Activated CD4-positive, alpha-beta memory T cell treated with anti-CD3 and anti-CD28 coated beads, Interleukin-2, amount 10 ng/mL, durations not matched to agents 7 days and 5 days (primary cell): ENCODE measurements around the gene ATAD2B. TPM values are rescaled to one million over a fixed set of nuclear protein-coding genes. Genes with fewer than 3 reads are reported as not detected.

Source experiments
- CTCF ChIA-PET: fragments of 350-600 bp; sonication (Branson Sonifier 250); formaldehyde crosslinking; loops from one replicate; lab custom pipeline; 2021; ENCODE audit warnings: antibody characterized with exemption, inconsistent platforms; lab: Charles Lee
- POLR2A ChIA-PET: fragments of 350-600 bp; sonication (Branson Sonifier 250); formaldehyde crosslinking; loops from one replicate; lab custom pipeline; 2021; ENCODE audit warnings: antibody characterized with exemption; lab: Charles Lee
- DNase-seq: peaks from one replicate; pipeline ENCODE4 v3.0.0-alpha.2; 2020
- H3K27ac Mint-ChIP-seq: one replicate; pipeline ENCODE4 v1.8.0; 2021; ENCODE audit warnings: mild to moderate bottlenecking, mixed read lengths
- H3K27me3 Mint-ChIP-seq: one replicate; pipeline ENCODE4 v1.8.0; 2021; ENCODE audit warnings: mixed read lengths
- H3K36me3 Mint-ChIP-seq: one replicate; pipeline ENCODE4 v1.8.0; 2021; ENCODE audit warnings: low read depth, mixed read lengths
- H3K4me1 Mint-ChIP-seq: one replicate; pipeline ENCODE4 v1.8.0; 2021; ENCODE audit warnings: mixed read lengths
- H3K4me3 Mint-ChIP-seq: one replicate; pipeline ENCODE4 v1.8.0; 2021; ENCODE audit warnings: mild to moderate bottlenecking, mixed read lengths
- H3K9me3 Mint-ChIP-seq: one replicate; pipeline ENCODE4 v1.8.0; 2021; ENCODE audit warnings: mixed read lengths
- total RNA-seq, 2 experiments: library from RNA; stranded (reverse); gene quantifications; one replicate each; pipeline ENCODE4 v1.2.3, GENCODE V29; 2021

ATAD2B gene
- total RNA-seq, 2 experiments from 2014 or later = 17.6 to 19.5 TPM

- peaks cover 3% of the 10 kb centered on the region for H3K36me3 Mint-ChIP-seq
- no peak overlapping the region for H3K27ac Mint-ChIP-seq
- no peak overlapping the region for H3K4me3 Mint-ChIP-seq
- no peaks in the 10 kb centered on the region for H3K4me1 Mint-ChIP-seq
- no peaks in the 10 kb centered on the region for H3K9me3 Mint-ChIP-seq
- DNase-seq = no peak
- ChIA-PET CTCF (interaction anchor here (1.2 kb wide), 1 partner anchor 27 kb away, joined by 6 read pairs; no protein-coding TSS in a partner anchor), POLR2A (no interaction called here)
- H3K27me3 Mint-ChIP-seq = no peaks in the 10 kb centered on the region
These were observed 76.2 kb downstream of the ATAD2B start for GRCh38 chr2:23850564-23851256.

GRCh38 chr2:23844905-23845304, 82.0 kb downstream of the ATAD2B start:
- peaks cover 13% of the 10 kb centered on the region for H3K9me3 Mint-ChIP-seq
- H3K4me3 Mint-ChIP-seq = no peak overlapping the region
- no peaks in the 10 kb centered on the region for H3K4me1 Mint-ChIP-seq
- DNase-seq = no peak
- CTCF ChIA-PET = no interaction called here
- no peak overlapping the region for H3K27ac Mint-ChIP-seq
- POLR2A ChIA-PET = no interaction called here
- peaks cover 24% of the 10 kb centered on the region for H3K36me3 Mint-ChIP-seq
- H3K27me3 Mint-ChIP-seq = no peaks in the 10 kb centered on the region

- Mint-ChIP-seq H3K27ac (no peak overlapping the region), H3K4me3 (no peak overlapping the region), H3K36me3 (peaks cover 24% of the 10 kb centered on the region), H3K9me3 (peaks cover 13% of the 10 kb centered on the region), H3K4me1 (no peaks in the 10 kb centered on the region), H3K27me3 (no peaks in the 10 kb centered on the region)
- CTCF ChIA-PET = interaction anchor here (1.4 kb wide), 1 partner anchor 19 kb away, joined by 7 read pairs; no protein-coding TSS in a partner anchor
- POLR2A ChIA-PET = no interaction called here
- DNase-seq = no peak
These were observed 83.6 kb downstream of the ATAD2B start for GRCh38 chr2:23843051-23843976.

- ChIA-PET CTCF (no interaction called here), POLR2A (no interaction called here)
- H3K4me3 Mint-ChIP-seq = no peak overlapping the region
These were observed 86.9 kb downstream of the ATAD2B start for GRCh38 chr2:23839919-23840578.

GRCh38 chr2:23838996-23839395, 87.9 kb downstream of the ATAD2B start:
- Mint-ChIP-seq H3K4me3 (no peak overlapping the region), H3K27me3 (no peaks in the 10 kb centered on the region), H3K9me3 (peaks cover 5% of the 10 kb centered on the region), H3K36me3 (peaks cover 21% of the 10 kb centered on the region), H3K4me1 (no peaks in the 10 kb centered on the region), H3K27ac (no peak overlapping the region)
- ChIA-PET CTCF (interaction anchor here (1.0 kb wide), 1 partner anchor 14 kb away, joined by 4 read pairs; no protein-coding TSS in a partner anchor), POLR2A (no interaction called here)
- no peak for DNase-seq

More at GRCh38 chr2:23839919-23840578, 86.9 kb downstream of the ATAD2B start:
- peaks cover 10% of the 10 kb centered on the region for H3K9me3 Mint-ChIP-seq
- no peak overlapping the region for H3K27ac Mint-ChIP-seq
- no peaks in the 10 kb centered on the region for H3K4me1 Mint-ChIP-seq
- no peaks in the 10 kb centered on the region for H3K27me3 Mint-ChIP-seq
- no peak for DNase-seq
- H3K36me3 Mint-ChIP-seq = peaks cover 28% of the 10 kb centered on the region

GRCh38 chr2:23838581-23838980, 88.3 kb downstream of the ATAD2B start:
- POLR2A ChIA-PET = no interaction called here
- peaks cover 21% of the 10 kb centered on the region for H3K36me3 Mint-ChIP-seq
- CTCF ChIA-PET = interaction anchor here (1.0 kb wide), 1 partner anchor 14 kb away, joined by 4 read pairs; no protein-coding TSS in a partner anchor
- no peaks in the 10 kb centered on the region for H3K4me1 Mint-ChIP-seq
- no peak overlapping the region for H3K4me3 Mint-ChIP-seq
- DNase-seq = no peak
- peaks cover 5% of the 10 kb centered on the region for H3K9me3 Mint-ChIP-seq
- H3K27ac Mint-ChIP-seq = no peak overlapping the region
- H3K27me3 Mint-ChIP-seq = no peaks in the 10 kb centered on the region

GRCh38 chr2:23837871-23838270, 89.1 kb downstream of the ATAD2B start:
- DNase-seq = no peak
- Mint-ChIP-seq H3K4me1 (no peaks in the 10 kb centered on the region), H3K36me3 (peaks cover 15% of the 10 kb centered on the region), H3K27ac (no peak overlapping the region), H3K9me3 (peaks cover 5% of the 10 kb centered on the region), H3K4me3 (no peak overlapping the region), H3K27me3 (no peaks in the 10 kb centered on the region)
- POLR2A ChIA-PET = no interaction called here
- CTCF ChIA-PET = no interaction called here

GRCh38 chr2:23836971-23837565, 89.9 kb downstream of the ATAD2B start:
- ChIA-PET CTCF (interaction anchor here (1.1 to 2.2 kb wide), 2 partner anchors 13 to 90 kb away, joined by 3 to 12 read pairs; partner anchors contain the start of gene ATAD2B), POLR2A (interaction anchor here (1.2 kb wide), 1 partner anchor 89 kb away, joined by 3 read pairs; no protein-coding TSS in a partner anchor)
- peaks cover 5% of the 10 kb centered on the region for H3K9me3 Mint-ChIP-seq
- peaks cover 15% of the 10 kb centered on the region for H3K36me3 Mint-ChIP-seq
- no peaks in the 10 kb centered on the region for H3K27me3 Mint-ChIP-seq
- no peak for DNase-seq
- H3K4me1 Mint-ChIP-seq = no peaks in the 10 kb centered on the region
- H3K4me3 Mint-ChIP-seq = no peak overlapping the region
- no peak overlapping the region for H3K27ac Mint-ChIP-seq

GRCh38 chr2:23836505-23836904, 90.4 kb downstream of the ATAD2B start:
- H3K36me3 Mint-ChIP-seq = peaks cover 12% of the 10 kb centered on the region
- H3K4me1 Mint-ChIP-seq = no peaks in the 10 kb centered on the region
- H3K27ac Mint-ChIP-seq = no peak overlapping the region
- H3K4me3 Mint-ChIP-seq = no peak overlapping the region
- DNase-seq = no peak
- ChIA-PET POLR2A (interaction anchor here (1.2 kb wide), 1 partner anchor 89 kb away, joined by 3 read pairs; no protein-coding TSS in a partner anchor), CTCF (interaction anchor here (1.1 to 2.2 kb wide), 3 partner anchors 12 to 248 kb away, joined by 3 to 12 read pairs (median 4); partner anchors contain the start of genes ATAD2B and TP53I3)
- H3K27me3 Mint-ChIP-seq = no peaks in the 10 kb centered on the region
- H3K9me3 Mint-ChIP-seq = peaks cover 5% of the 10 kb centered on the region

- ChIA-PET POLR2A (interaction anchor here (1.6 kb wide), 1 partner anchor 90 kb away, joined by 6 read pairs; the partner anchor contains the start of gene ATAD2B), CTCF (interaction anchor here (1.1 to 2.2 kb wide), 3 partner anchors 12 to 248 kb away, joined by 3 to 12 read pairs (median 4); partner anchors contain the start of genes ATAD2B and TP53I3)
- Mint-ChIP-seq H3K27me3 (no peaks in the 10 kb centered on the region), H3K4me3 (no peak overlapping the region), H3K36me3 (peaks cover 8% of the 10 kb centered on the region), H3K4me1 (no peaks in the 10 kb centered on the region), H3K9me3 (peaks cover 5% of the 10 kb centered on the region), H3K27ac (no peak overlapping the region)
- DNase-seq = no peak
These were observed 90.9 kb downstream of the ATAD2B start for GRCh38 chr2:23835988-23836387.

- no peak overlapping the region for H3K27ac Mint-ChIP-seq
- POLR2A ChIA-PET = interaction anchor here (0.6 to 1.6 kb wide), 2 partner anchors 91 to 610 kb away, joined by 4 to 6 read pairs; partner anchors contain the start of gene ATAD2B
- peaks cover 8% of the 10 kb centered on the region for H3K36me3 Mint-ChIP-seq
These were observed 91.5 kb downstream of the ATAD2B start for GRCh38 chr2:23835423-23835822.

GRCh38 chr2:23828986-23829385, 97.9 kb downstream of the ATAD2B start:
- no peak for DNase-seq
- no peaks in the 10 kb centered on the region for H3K27me3 Mint-ChIP-seq
- H3K27ac Mint-ChIP-seq = no peak overlapping the region
- ChIA-PET CTCF (no interaction called here), POLR2A (no interaction called here)
- H3K4me3 Mint-ChIP-seq = no peak overlapping the region
- no peaks in the 10 kb centered on the region for H3K36me3 Mint-ChIP-seq
- H3K4me1 Mint-ChIP-seq = no peaks in the 10 kb centered on the region
- no peaks in the 10 kb centered on the region for H3K9me3 Mint-ChIP-seq

More at GRCh38 chr2:23835423-23835822, 91.5 kb downstream of the ATAD2B start:
- no peak for DNase-seq
- no peak overlapping the region for H3K4me3 Mint-ChIP-seq
- H3K4me1 Mint-ChIP-seq = no peaks in the 10 kb centered on the region
- peaks cover 4% of the 10 kb centered on the region for H3K9me3 Mint-ChIP-seq
- CTCF ChIA-PET = interaction anchor here (1.3 to 2.2 kb wide), 2 partner anchors 11 to 249 kb away, joined by 4 to 12 read pairs; partner anchors contain the start of gene TP53I3
- H3K27me3 Mint-ChIP-seq = no peaks in the 10 kb centered on the region
